HG02943 (cell line): ENCODE data around the gene FMN1.

ENCODE experiments used
- ATAC-seq: cut with Tn5 transposase; IDR thresholded peaks from one replicate; pipeline ENCODE4 v1.9.1; 2021; ENCODE audit warnings: mild to moderate bottlenecking, low read depth, moderate library complexity; ENCODE audit not compliant: unreplicated experiment

The FMN1 gene

GRCh38 chr15:33158366-33158765 lies 36.1 kb downstream of the FMN1 start:
- ATAC-seq: no peak

- ATAC-seq: no peak
These were observed 37.0 kb downstream of the FMN1 start for GRCh38 chr15:33157371-33158037.

GRCh38 chr15:33155691-33156420 lies 38.7 kb downstream of the FMN1 start:
- ATAC-seq: no peak

- no peak for ATAC-seq
These were observed 40.0 kb downstream of the FMN1 start for GRCh38 chr15:33154351-33155166.

- ATAC-seq: no peak
These were observed 41.0 kb downstream of the FMN1 start for GRCh38 chr15:33153548-33153947.

GRCh38 chr15:33152502-33153109 lies 41.9 kb downstream of the FMN1 start:
- ATAC-seq: no peak

- no peak for ATAC-seq
These were observed 43.5 kb downstream of the FMN1 start for GRCh38 chr15:33150971-33151370.

- no peak for ATAC-seq
These were observed 44.0 kb downstream of the FMN1 start for GRCh38 chr15:33150431-33150941.

GRCh38 chr15:33149919-33150318 lies 44.6 kb downstream of the FMN1 start:
- ATAC-seq: no peak

- no peak for ATAC-seq
These were observed 46.3 kb downstream of the FMN1 start for GRCh38 chr15:33148129-33148751.

GRCh38 chr15:33146051-33146450 lies 48.5 kb downstream of the FMN1 start:
- ATAC-seq: no peak

- no peak for ATAC-seq
These were observed 49.1 kb downstream of the FMN1 start for GRCh38 chr15:33145447-33145846.

GRCh38 chr15:33142708-33143107 lies 51.8 kb downstream of the FMN1 start:
- peak; percentile 83 for ATAC-seq

- no peak for ATAC-seq
These were observed 56.5 kb downstream of the FMN1 start for GRCh38 chr15:33138000-33138399.

GRCh38 chr15:33137101-33137500 lies 57.4 kb downstream of the FMN1 start:
- no peak for ATAC-seq

GRCh38 chr15:33136353-33136752 lies 58.2 kb downstream of the FMN1 start:
- ATAC-seq: no peak

GRCh38 chr15:33135355-33135781 lies 59.1 kb downstream of the FMN1 start:
- ATAC-seq: no peak

- no peak for ATAC-seq
These were observed 61.7 kb downstream of the FMN1 start for GRCh38 chr15:33132722-33133345.

- no peak for ATAC-seq
These were observed 62.3 kb downstream of the FMN1 start for GRCh38 chr15:33132233-33132580.
